Gastrocnemius medialis (tissue), 4 donors: Measurements from ENCODE around the gene MAP3K19.

Experiments used
- POLR2A ChIP-seq, 2 donors: fragments of 450-650 bp; IDR thresholded peaks; one replicate each; pipeline ENCODE4 v1.6.1; 2017; ENCODE audit warnings: antibody characterized with exemption in 2 of 2, mild to moderate bottlenecking in 2 of 2, moderate library complexity in 2 of 2
- TF ChIP-seq, protein P1 (sequence below), 5 experiments: fragments of 450-650 bp in 3 of 5; fragments of 200-600 bp in 2 of 5; sonication (generic) in 2 of 5; IDR thresholded peaks in 4 of 5; conservative IDR thresholded peaks in 1 of 5; 1 replicate in 4 of 5; 2 replicates in 1 of 5; pipeline ENCODE4 v1.5.1; 2016 to 2019; ENCODE audit warnings: antibody characterized with exemption in 5 of 5, mild to moderate bottlenecking in 3 of 5, moderate library complexity in 3 of 5

- TF ChIP-seq, protein P1, sequence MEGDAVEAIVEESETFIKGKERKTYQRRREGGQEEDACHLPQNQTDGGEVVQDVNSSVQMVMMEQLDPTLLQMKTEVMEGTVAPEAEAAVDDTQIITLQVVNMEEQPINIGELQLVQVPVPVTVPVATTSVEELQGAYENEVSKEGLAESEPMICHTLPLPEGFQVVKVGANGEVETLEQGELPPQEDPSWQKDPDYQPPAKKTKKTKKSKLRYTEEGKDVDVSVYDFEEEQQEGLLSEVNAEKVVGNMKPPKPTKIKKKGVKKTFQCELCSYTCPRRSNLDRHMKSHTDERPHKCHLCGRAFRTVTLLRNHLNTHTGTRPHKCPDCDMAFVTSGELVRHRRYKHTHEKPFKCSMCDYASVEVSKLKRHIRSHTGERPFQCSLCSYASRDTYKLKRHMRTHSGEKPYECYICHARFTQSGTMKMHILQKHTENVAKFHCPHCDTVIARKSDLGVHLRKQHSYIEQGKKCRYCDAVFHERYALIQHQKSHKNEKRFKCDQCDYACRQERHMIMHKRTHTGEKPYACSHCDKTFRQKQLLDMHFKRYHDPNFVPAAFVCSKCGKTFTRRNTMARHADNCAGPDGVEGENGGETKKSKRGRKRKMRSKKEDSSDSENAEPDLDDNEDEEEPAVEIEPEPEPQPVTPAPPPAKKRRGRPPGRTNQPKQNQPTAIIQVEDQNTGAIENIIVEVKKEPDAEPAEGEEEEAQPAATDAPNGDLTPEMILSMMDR (IDR thresholded peaks at IDR 0.05 in 4 of 5, conservative IDR thresholded peaks at IDR 0.05 in 1 of 5): no peak
- no peak for TF ChIP-seq POLR2A (IDR thresholded peaks at IDR 0.05)
Measured at GRCh38 chr2:135047300-135047699, at the start of gene MAP3K19.
